Caco-2 (cell line): ENCODE results near the gene LTBP1. TPM values are rescaled to one million over a fixed set of nuclear protein-coding genes. Genes with fewer than 3 reads are reported as not detected.

Experiments used
- BruUV-seq: library from RNA; stranded (reverse); fragments of 400-500 nt; replicated peaks from 2 replicates; lab custom pipeline; 2021; lab: Mats Ljungman, UMichigan
- CTCF ChIA-PET: fragments of 300-600 bp; sonication (Branson Sonifier 250); formaldehyde crosslinking; loops from one replicate; lab custom pipeline; 2022; ENCODE audit warnings: antibody characterized with exemption; lab: Charles Lee
- POLR2A ChIA-PET: fragments of 300-600 bp; sonication (Branson Sonifier 250); formaldehyde crosslinking; loops from one replicate; lab custom pipeline; 2022; ENCODE audit warnings: antibody characterized with exemption; lab: Charles Lee
- DNase-seq, 2 experiments: peaks; one replicate each; pipeline versions ENCODE4 v3.0.0 to v3.0.0-alpha.2; 2020 to 2022
- H3K27me3 ChIP-seq: replicated peaks from 2 replicates; pipeline ENCODE4 v1.6.0; 2011; ENCODE audit warnings: low read length; ENCODE audit not compliant: control insufficient read depth, insufficient read depth
- H3K36me3 ChIP-seq: 2 replicates; pipeline ENCODE4 v1.5.1; 2011; ENCODE audit warnings: low read length; ENCODE audit not compliant: control insufficient read depth, insufficient read depth
- H3K4me1 ChIP-seq: fragments of 250-450 bp; sonication (Bioruptor Pico); 2 replicates; pipeline ENCODE4 v1.5.1; 2020; ENCODE audit warnings: mild to moderate bottlenecking
- H3K4me3 ChIP-seq: 2 replicates; pipeline ENCODE4 v1.5.1; 2011; ENCODE audit warnings: low read depth, mild to moderate bottlenecking, control low read depth, low read length
- H3K9me3 ChIP-seq: fragments of 250-450 bp; sonication (Bioruptor Pico); 2 replicates; pipeline ENCODE4 v1.5.1; 2020; ENCODE audit warnings: mild to moderate bottlenecking, moderate library complexity
- H3K27ac Mint-ChIP-seq: one replicate; pipeline ENCODE4 v1.8.0; 2022; ENCODE audit warnings: mixed read lengths; ENCODE audit not compliant: unreplicated experiment
- H3K27me3 Mint-ChIP-seq: one replicate; pipeline ENCODE4 v1.8.0; 2022; ENCODE audit warnings: mixed read lengths; ENCODE audit not compliant: insufficient read depth, unreplicated experiment
- H3K36me3 Mint-ChIP-seq: one replicate; pipeline ENCODE4 v1.8.0; 2022; ENCODE audit warnings: mild to moderate bottlenecking, mixed read lengths; ENCODE audit not compliant: insufficient read depth, unreplicated experiment
- H3K4me1 Mint-ChIP-seq: one replicate; pipeline ENCODE4 v1.8.0; 2022; ENCODE audit warnings: low read depth, mixed read lengths; ENCODE audit not compliant: unreplicated experiment
- H3K4me3 Mint-ChIP-seq: one replicate; pipeline ENCODE4 v1.8.0; 2022; ENCODE audit warnings: mild to moderate bottlenecking, moderate library complexity, mixed read lengths; ENCODE audit not compliant: unreplicated experiment
- H3K9me3 Mint-ChIP-seq: one replicate; pipeline ENCODE4 v1.8.0; 2022; ENCODE audit warnings: mixed read lengths; ENCODE audit not compliant: unreplicated experiment
- intact Hi-C: fragments of 100-400 bp; cut with micrococcal nuclease; formaldehyde crosslinking; loops from one replicate; pipeline ENCODE4 v1.10.0; 2022; ENCODE audit not compliant: unreplicated experiment
- total RNA-seq: library from RNA; stranded (reverse); gene quantifications from 2 replicates; pipeline ENCODE4 v1.2.3, GENCODE V29; 2022
- TF ChIP-seq, protein P1 (sequence below), 2 experiments: fragments of 200-600 bp in 1 of 2; IDR thresholded peaks; 1 replicate in 1 of 2; 2 replicates in 1 of 2; pipeline versions ENCODE4 v1.5.1 to v1.8.0; 2011 to 2022; ENCODE audit warnings: antibody characterized with exemption in 1 of 2, control low read depth in 1 of 2, inconsistent platforms in 1 of 2, low read depth in 1 of 2, low read length in 1 of 2, mild to moderate bottlenecking in 1 of 2, moderate library complexity in 1 of 2; ENCODE audit not compliant: insufficient read depth in 1 of 2, severe bottlenecking in 1 of 2, unreplicated experiment in 1 of 2

The LTBP1 gene
- total RNA-seq, 1 experiment from 2014 or later: 64.2 TPM

DNA sequence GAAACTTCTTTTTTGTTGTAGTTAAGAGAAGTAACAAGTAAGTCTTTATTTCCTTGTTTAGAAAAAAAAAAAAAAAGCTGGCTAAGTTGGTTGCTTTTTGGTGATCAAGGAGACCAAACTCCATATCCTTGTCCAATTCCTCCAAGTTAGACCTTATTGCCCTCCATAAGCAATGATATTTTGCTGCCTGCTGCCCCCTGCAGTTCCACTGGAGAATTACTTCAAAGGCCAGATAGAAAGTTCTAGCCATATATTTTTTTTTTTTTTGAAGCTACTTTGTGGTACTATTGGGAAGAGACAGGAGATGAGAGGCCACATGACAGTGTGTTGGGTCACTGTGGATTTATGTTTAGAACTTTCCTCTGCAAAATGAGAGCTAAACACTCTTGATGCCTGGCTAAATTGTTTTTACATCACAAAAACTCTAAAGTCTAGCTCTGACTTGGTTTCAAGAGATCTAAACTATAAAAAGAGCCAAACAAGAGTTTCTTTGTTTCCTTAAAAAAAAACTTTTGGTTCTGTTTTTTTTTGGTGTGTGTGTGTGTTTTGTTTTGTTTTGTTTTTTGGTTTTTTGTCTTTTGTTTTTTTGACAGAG lies 449.0 kb downstream of the LTBP1 start:
- Mint-ChIP-seq H3K4me1 (no peaks in the 10 kb centered on the region), H3K27me3 (no peaks in the 10 kb centered on the region), H3K27ac (no peak overlapping the region), H3K36me3 (no peaks in the 10 kb centered on the region), H3K4me3 (no peak overlapping the region), H3K9me3 (no peaks in the 10 kb centered on the region)
- intact Hi-C loops: no loop called here
- peak; percentile 69 to 76 for DNase-seq
- Histone ChIP-seq H3K4me1 (no peaks in the 10 kb centered on the region), H3K4me3 (no peak overlapping the region), H3K9me3 (no peaks in the 10 kb centered on the region), H3K27me3 (no peaks in the 10 kb centered on the region), H3K36me3 (no peaks in the 10 kb centered on the region)
- CTCF ChIA-PET: interaction anchor here (0.5 to 0.7 kb wide), 13 partner anchors 9 to 1039 kb away, joined by 3 to 6 read pairs (median 3); partner anchors contain the start of gene TTC27
- TF ChIP-seq, protein P1, sequence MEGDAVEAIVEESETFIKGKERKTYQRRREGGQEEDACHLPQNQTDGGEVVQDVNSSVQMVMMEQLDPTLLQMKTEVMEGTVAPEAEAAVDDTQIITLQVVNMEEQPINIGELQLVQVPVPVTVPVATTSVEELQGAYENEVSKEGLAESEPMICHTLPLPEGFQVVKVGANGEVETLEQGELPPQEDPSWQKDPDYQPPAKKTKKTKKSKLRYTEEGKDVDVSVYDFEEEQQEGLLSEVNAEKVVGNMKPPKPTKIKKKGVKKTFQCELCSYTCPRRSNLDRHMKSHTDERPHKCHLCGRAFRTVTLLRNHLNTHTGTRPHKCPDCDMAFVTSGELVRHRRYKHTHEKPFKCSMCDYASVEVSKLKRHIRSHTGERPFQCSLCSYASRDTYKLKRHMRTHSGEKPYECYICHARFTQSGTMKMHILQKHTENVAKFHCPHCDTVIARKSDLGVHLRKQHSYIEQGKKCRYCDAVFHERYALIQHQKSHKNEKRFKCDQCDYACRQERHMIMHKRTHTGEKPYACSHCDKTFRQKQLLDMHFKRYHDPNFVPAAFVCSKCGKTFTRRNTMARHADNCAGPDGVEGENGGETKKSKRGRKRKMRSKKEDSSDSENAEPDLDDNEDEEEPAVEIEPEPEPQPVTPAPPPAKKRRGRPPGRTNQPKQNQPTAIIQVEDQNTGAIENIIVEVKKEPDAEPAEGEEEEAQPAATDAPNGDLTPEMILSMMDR (IDR thresholded peaks at IDR 0.05; ENCODE audit: insufficient read depth in 1 of 2, low read depth in 1 of 2, low read length in 1 of 2, severe bottlenecking in 1 of 2, unreplicated experiment in 1 of 2): peak; percentile 61 to 71
- no TSS peak for BruUV-seq
- POLR2A ChIA-PET: no interaction called here

DNA sequence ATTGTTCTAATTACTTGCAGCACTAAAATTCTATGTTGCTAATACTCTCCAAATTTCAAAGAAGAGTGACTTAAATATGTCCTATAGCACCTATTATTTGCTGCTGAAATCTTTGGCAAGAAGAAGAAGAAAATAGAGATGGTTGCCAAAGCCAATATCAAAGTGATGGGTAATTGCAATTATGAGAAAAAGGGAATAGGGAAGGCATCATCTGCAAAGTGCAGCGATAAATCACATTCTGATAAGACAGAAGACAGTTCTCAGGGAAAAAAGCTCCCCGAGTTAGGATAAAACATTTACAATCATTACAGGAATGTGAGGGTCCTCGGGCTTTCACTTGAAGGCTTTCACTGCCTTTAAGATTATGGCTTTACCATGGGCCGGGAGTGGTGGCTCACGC lies 457.6 kb downstream of the LTBP1 start:
- ChIA-PET POLR2A (no interaction called here), CTCF (no interaction called here)
- Mint-ChIP-seq H3K27ac (no peak overlapping the region), H3K9me3 (peaks cover 11% of the 10 kb centered on the region), H3K4me1 (no peaks in the 10 kb centered on the region), H3K36me3 (no peaks in the 10 kb centered on the region), H3K4me3 (no peak overlapping the region), H3K27me3 (no peaks in the 10 kb centered on the region)
- H3K9me3 ChIP-seq: peaks cover 3% of the 10 kb centered on the region; the same call in 1 of the 2 replicates
- no peak overlapping the region for H3K4me3 ChIP-seq
- H3K27me3 ChIP-seq: no peaks in the 10 kb centered on the region
- TF ChIP-seq, protein P1 (IDR thresholded peaks at IDR 0.05; ENCODE audit: insufficient read depth in 1 of 2, low read depth in 1 of 2, low read length in 1 of 2, severe bottlenecking in 1 of 2, unreplicated experiment in 1 of 2): no peak
- H3K4me1 ChIP-seq: no peaks in the 10 kb centered on the region
- no TSS peak for BruUV-seq
- no peak for DNase-seq
- intact Hi-C loops: no loop called here
- H3K36me3 ChIP-seq: no peaks in the 10 kb centered on the region

DNA sequence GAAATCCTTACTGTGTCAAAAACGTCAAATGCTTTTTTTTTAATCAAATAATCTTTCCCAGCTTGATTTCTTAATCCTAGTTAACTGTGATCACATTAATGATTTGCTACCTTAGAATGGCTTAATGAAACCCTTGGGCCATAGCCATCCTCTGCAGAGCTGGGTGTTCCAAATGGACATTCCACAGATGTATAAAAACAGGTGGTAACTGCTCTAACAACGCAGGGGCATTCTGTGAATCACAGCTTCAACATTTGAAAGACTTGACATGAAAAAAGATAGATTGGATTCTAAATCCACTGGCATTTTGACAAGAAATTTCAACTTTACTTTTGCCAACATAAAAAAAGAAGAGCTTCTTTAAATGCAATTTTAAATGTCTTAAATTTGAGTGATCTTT lies 459.9 kb downstream of the LTBP1 start:
- BruUV-seq: no TSS peak
- Mint-ChIP-seq H3K36me3 (no peaks in the 10 kb centered on the region), H3K4me3 (no peak overlapping the region), H3K9me3 (peaks cover 11% of the 10 kb centered on the region), H3K27ac (no peak overlapping the region), H3K27me3 (no peaks in the 10 kb centered on the region), H3K4me1 (no peaks in the 10 kb centered on the region)
- intact Hi-C loops: no loop called here
- CTCF ChIA-PET: no interaction called here
- no peak for DNase-seq
- Histone ChIP-seq H3K9me3 (peaks cover 3% of the 10 kb centered on the region; the same call in 1 of the 2 replicates), H3K36me3 (no peaks in the 10 kb centered on the region), H3K27me3 (no peaks in the 10 kb centered on the region), H3K4me1 (no peaks in the 10 kb centered on the region), H3K4me3 (no peak overlapping the region)
- POLR2A ChIA-PET: no interaction called here
- TF ChIP-seq, protein P1 (IDR thresholded peaks at IDR 0.05; ENCODE audit: insufficient read depth in 1 of 2, low read depth in 1 of 2, low read length in 1 of 2, severe bottlenecking in 1 of 2, unreplicated experiment in 1 of 2): no peak
